ENCODE results near the gene BRD9.

DNA sequence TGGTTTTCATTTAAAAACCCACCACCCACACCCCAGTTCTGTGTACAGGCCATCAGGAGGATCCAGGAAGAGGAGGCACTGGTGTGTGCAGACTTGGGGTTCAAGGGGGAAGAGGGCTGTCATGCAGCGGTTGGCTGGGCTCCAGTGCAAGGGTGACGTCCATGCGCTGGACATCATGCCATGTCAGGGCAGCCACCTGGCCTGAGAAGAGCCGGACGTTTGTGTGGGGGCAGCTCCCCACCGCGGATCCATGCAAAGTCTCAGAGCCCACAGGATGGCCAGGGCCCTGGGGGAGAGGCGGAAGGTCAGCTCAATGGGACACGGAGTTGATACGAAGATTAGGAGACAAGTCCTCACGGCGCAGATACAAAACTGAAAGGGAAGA lies 11.1 kb downstream of the BRD9 start:
- TF ChIP-seq CTCF (IDR thresholded peaks at IDR 0.05; ENCODE audit: insufficient read depth, low read depth, low read length): no peak
- TF ChIP-seq EZH2 (IDR thresholded peaks at IDR 0.05; ENCODE audit: insufficient read depth, low read length): no peak

Data from astrocyte (in vitro differentiated cells and primary cell).